Nephron (organoid): Measurements from ENCODE around the gene TMEM63C.
A peak's percentile ranks its signal among the peaks of the same experiment; 100 is the strongest.

Source experiments
- H3K27ac Mint-ChIP-seq, 3 experiments: 2 replicates each; pipeline ENCODE4 v1.8.0; 2020; ENCODE audit warnings: mixed read lengths in 3 of 3, mild to moderate bottlenecking in 2 of 3, moderate library complexity in 1 of 3
- H3K27me3 Mint-ChIP-seq: 2 replicates; pipeline ENCODE4 v1.8.0; 2021; ENCODE audit warnings: low read depth, mild to moderate bottlenecking, moderate library complexity, mixed read lengths
- H3K36me3 Mint-ChIP-seq: 2 replicates; pipeline ENCODE4 v1.8.0; 2020; ENCODE audit warnings: low read depth, mixed read lengths
- H3K4me1 Mint-ChIP-seq: 2 replicates; pipeline ENCODE4 v1.8.0; 2020; ENCODE audit warnings: mixed read lengths
- H3K4me3 Mint-ChIP-seq, 3 experiments: 2 replicates each; pipeline ENCODE4 v1.8.0; 2020; ENCODE audit warnings: mild to moderate bottlenecking in 3 of 3, mixed read lengths in 3 of 3, moderate library complexity in 2 of 3
- H3K9me3 Mint-ChIP-seq: 2 replicates; pipeline ENCODE4 v1.8.0; 2020; ENCODE audit warnings: mixed read lengths
- TF ChIP-seq, protein P1 (sequence below), 3 experiments: fragments of 200-600 bp; sonication (generic); IDR thresholded peaks; one replicate each; pipeline ENCODE4 v1.5.0; 2021; ENCODE audit warnings: antibody characterized with exemption in 3 of 3; ENCODE audit not compliant: unreplicated experiment in 3 of 3

The TMEM63C gene

GRCh38 chr14:77299771-77300170 lies 118.2 kb downstream of the TMEM63C start:
- H3K27me3 Mint-ChIP-seq, result no peaks in the 10 kb centered on the region
- H3K27ac Mint-ChIP-seq, result no peak overlapping the region
- peaks cover 44% of the 10 kb centered on the region for H3K4me1 Mint-ChIP-seq
- H3K36me3 Mint-ChIP-seq, result peaks cover 51% of the 10 kb centered on the region
- no peak overlapping the region for H3K4me3 Mint-ChIP-seq
- TF ChIP-seq, protein P1, sequence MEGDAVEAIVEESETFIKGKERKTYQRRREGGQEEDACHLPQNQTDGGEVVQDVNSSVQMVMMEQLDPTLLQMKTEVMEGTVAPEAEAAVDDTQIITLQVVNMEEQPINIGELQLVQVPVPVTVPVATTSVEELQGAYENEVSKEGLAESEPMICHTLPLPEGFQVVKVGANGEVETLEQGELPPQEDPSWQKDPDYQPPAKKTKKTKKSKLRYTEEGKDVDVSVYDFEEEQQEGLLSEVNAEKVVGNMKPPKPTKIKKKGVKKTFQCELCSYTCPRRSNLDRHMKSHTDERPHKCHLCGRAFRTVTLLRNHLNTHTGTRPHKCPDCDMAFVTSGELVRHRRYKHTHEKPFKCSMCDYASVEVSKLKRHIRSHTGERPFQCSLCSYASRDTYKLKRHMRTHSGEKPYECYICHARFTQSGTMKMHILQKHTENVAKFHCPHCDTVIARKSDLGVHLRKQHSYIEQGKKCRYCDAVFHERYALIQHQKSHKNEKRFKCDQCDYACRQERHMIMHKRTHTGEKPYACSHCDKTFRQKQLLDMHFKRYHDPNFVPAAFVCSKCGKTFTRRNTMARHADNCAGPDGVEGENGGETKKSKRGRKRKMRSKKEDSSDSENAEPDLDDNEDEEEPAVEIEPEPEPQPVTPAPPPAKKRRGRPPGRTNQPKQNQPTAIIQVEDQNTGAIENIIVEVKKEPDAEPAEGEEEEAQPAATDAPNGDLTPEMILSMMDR (IDR thresholded peaks at IDR 0.05; ENCODE audit: unreplicated experiment in 3 of 3), result no peak
- H3K9me3 Mint-ChIP-seq, result no peaks in the 10 kb centered on the region

- no peaks in the 10 kb centered on the region for H3K27me3 Mint-ChIP-seq
- no peaks in the 10 kb centered on the region for H3K9me3 Mint-ChIP-seq
- no peak overlapping the region for H3K4me3 Mint-ChIP-seq
- H3K4me1 Mint-ChIP-seq, result peaks cover 50% of the 10 kb centered on the region
- H3K27ac Mint-ChIP-seq, result no peak overlapping the region
- TF ChIP-seq, protein P1 (IDR thresholded peaks at IDR 0.05; ENCODE audit: unreplicated experiment in 3 of 3), result peak; percentile 62 to 76 (median 70)
- peaks cover 43% of the 10 kb centered on the region for H3K36me3 Mint-ChIP-seq
Observed at GRCh38 chr14:77301103-77301502, 119.5 kb downstream of the TMEM63C start.

DNA sequence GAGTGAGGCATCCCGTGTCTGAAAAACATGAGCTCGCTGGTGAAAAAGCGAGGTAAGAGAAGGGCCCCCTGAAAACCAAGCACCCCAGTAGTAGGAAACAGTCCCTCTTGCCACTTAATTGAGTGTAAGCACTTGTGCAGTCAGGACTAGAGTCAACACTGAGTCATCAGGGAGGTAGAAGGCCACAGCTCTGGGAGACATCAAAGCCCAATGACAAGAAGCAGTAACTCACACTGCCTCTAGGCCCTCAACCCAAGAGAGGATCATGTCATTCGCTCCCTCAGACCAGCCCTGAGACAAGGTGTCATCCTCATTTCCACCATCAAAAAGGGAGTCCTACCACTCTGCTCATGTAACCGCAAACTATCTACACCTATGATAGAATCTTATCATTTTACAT lies 121.3 kb downstream of the TMEM63C start:
- H3K4me1 Mint-ChIP-seq, result peaks cover 47% of the 10 kb centered on the region
- no peak overlapping the region for H3K27ac Mint-ChIP-seq
- H3K9me3 Mint-ChIP-seq, result no peaks in the 10 kb centered on the region
- H3K4me3 Mint-ChIP-seq, result no peak overlapping the region
- no peaks in the 10 kb centered on the region for H3K27me3 Mint-ChIP-seq
- peaks cover 28% of the 10 kb centered on the region for H3K36me3 Mint-ChIP-seq
- TF ChIP-seq, protein P1 (IDR thresholded peaks at IDR 0.05; ENCODE audit: unreplicated experiment in 3 of 3), result no peak

DNA sequence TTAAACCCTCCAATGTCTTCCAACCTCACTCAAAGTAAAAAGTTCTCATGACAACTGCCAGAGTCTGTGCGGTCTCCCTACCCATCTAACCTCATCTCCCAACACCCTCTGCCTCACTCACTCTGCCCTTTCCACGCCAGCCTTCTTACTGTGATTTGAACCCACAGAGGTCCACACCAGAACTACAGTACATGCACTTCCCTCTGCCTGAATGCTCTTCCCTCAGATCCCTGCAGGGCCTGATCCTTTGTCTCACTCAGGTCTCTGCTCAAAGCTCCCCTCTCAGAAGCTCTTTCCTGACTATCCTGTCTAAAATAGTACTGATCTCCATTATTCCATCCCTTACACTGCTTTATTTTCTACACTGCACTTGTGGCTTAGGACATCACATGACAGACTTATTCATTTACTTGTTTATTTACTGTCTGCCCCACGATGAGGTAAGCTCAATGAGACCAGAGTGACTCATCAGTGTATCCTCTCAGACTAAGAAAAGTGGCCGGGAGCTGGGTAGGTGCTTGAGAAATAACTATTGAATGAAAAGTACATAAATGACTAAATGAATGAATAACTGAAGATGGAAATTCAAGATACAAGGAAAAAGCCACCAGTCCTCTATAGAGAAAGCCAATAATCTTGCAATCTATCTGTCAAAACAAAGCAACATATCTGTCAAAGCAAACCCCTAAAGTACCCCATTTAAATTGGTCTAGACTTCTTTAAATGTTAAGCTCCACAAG lies 122.0 kb downstream of the TMEM63C start:
- Mint-ChIP-seq H3K9me3 (no peaks in the 10 kb centered on the region), H3K4me1 (peaks cover 46% of the 10 kb centered on the region), H3K27ac (peak overlapping the region in 2 of 3 experiments; percentile 7 to 19), H3K4me3 (no peak overlapping the region), H3K27me3 (no peaks in the 10 kb centered on the region), H3K36me3 (peaks cover 22% of the 10 kb centered on the region)
- TF ChIP-seq, protein P1 (IDR thresholded peaks at IDR 0.05; ENCODE audit: unreplicated experiment in 3 of 3), result no peak

GRCh38 chr14:77305696-77306095 lies 124.1 kb downstream of the TMEM63C start:
- TF ChIP-seq, protein P1 (IDR thresholded peaks at IDR 0.05; ENCODE audit: unreplicated experiment in 3 of 3), result no peak
- H3K4me1 Mint-ChIP-seq, result peaks cover 54% of the 10 kb centered on the region
- no peaks in the 10 kb centered on the region for H3K9me3 Mint-ChIP-seq
- H3K27me3 Mint-ChIP-seq, result no peaks in the 10 kb centered on the region
- H3K36me3 Mint-ChIP-seq, result peaks cover 19% of the 10 kb centered on the region
- H3K4me3 Mint-ChIP-seq, result peak overlapping the region in 1 of 3 experiments; percentile 23
- peak overlapping the region in 1 of 3 experiments; percentile 94 for H3K27ac Mint-ChIP-seq

GRCh38 chr14:77306416-77306815 lies 124.8 kb downstream of the TMEM63C start:
- Mint-ChIP-seq H3K27ac (peak overlapping the region; percentile 89 to 94 (median 92)), H3K36me3 (peaks cover 23% of the 10 kb centered on the region), H3K9me3 (no peaks in the 10 kb centered on the region), H3K4me1 (peaks cover 48% of the 10 kb centered on the region), H3K27me3 (no peaks in the 10 kb centered on the region), H3K4me3 (peak overlapping the region in 2 of 3 experiments; percentile 23 to 34)
- TF ChIP-seq, protein P1 (IDR thresholded peaks at IDR 0.05; ENCODE audit: unreplicated experiment in 3 of 3), result no peak
